ENCODE results near the gene UPP2.

Gene UPP2

DNA sequence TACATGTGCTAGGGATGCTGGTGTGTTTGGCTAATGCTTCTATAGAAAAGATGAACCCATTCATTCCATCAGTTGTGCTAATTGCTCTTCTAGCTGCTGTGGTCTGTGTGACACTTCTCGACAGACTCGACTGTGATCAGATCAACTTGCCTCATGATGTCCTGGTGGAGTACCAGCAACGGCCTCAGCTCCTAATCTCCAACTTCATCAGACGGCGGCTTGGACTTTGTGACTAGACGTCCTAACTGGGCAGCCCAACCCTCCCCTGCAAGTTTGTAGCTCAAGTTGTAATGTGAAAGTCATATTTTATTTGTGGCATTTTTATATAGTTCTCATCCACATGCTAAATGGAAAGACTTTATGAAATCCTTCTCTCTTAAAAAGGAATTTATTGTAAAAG lies 33.0 kb downstream of the UPP2 start:
- TF ChIP-seq, protein P1, sequence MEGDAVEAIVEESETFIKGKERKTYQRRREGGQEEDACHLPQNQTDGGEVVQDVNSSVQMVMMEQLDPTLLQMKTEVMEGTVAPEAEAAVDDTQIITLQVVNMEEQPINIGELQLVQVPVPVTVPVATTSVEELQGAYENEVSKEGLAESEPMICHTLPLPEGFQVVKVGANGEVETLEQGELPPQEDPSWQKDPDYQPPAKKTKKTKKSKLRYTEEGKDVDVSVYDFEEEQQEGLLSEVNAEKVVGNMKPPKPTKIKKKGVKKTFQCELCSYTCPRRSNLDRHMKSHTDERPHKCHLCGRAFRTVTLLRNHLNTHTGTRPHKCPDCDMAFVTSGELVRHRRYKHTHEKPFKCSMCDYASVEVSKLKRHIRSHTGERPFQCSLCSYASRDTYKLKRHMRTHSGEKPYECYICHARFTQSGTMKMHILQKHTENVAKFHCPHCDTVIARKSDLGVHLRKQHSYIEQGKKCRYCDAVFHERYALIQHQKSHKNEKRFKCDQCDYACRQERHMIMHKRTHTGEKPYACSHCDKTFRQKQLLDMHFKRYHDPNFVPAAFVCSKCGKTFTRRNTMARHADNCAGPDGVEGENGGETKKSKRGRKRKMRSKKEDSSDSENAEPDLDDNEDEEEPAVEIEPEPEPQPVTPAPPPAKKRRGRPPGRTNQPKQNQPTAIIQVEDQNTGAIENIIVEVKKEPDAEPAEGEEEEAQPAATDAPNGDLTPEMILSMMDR (conservative IDR thresholded peaks at IDR 0.05; ENCODE audit: low read depth, low read length) = no peak
- DNase-seq (ENCODE audit: low read depth) = no peak
- no peak overlapping the region for H3K4me3 ChIP-seq (ENCODE audit: low read length)

DNA sequence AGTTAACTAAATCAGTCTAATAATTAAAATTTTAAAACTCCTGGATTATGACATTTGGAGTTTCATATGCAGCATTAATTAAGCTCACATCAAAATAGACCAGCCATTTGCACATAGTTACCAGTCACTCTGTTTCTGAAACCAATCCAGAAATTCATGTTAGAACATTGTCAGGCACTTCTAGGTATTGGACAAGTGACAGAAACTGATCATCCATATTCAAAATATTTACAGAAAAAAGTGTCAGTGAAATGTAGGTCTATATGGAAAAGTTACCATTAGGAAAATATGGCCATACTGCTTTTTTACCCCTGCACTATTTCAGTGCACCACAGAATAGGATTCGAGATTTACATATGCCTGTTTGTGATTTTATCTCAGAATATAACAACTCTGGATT lies 33.4 kb downstream of the UPP2 start:
- TF ChIP-seq, protein P1 (conservative IDR thresholded peaks at IDR 0.05; ENCODE audit: low read depth, low read length) = no peak
- no peak overlapping the region for H3K4me3 ChIP-seq (ENCODE audit: low read length)
- no peak for DNase-seq (ENCODE audit: low read depth)

DNA sequence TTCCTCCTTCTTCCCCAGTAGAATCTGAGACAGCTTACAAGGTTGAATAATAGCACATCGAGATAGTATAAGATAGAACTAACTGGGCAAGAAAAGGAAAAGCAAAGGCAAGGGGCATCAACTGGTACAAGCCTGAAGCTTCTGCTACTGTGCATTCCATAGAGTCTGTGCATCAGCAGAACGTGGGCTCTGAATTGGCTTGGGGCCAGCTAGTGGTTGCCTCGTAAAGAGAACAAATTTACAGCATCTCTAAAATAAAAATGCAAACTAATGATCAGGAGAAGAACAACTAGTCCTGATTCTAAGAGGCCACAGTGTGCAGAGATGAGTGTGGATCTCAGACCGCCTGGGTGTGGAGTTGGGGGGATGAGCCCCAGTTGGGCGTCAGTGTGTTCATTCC lies 36.6 kb downstream of the UPP2 start:
- DNase-seq (ENCODE audit: low read depth) = no peak
- TF ChIP-seq, protein P1 (conservative IDR thresholded peaks at IDR 0.05; ENCODE audit: low read depth, low read length) = no peak
- no peak overlapping the region for H3K4me3 ChIP-seq (ENCODE audit: low read length)

DNA sequence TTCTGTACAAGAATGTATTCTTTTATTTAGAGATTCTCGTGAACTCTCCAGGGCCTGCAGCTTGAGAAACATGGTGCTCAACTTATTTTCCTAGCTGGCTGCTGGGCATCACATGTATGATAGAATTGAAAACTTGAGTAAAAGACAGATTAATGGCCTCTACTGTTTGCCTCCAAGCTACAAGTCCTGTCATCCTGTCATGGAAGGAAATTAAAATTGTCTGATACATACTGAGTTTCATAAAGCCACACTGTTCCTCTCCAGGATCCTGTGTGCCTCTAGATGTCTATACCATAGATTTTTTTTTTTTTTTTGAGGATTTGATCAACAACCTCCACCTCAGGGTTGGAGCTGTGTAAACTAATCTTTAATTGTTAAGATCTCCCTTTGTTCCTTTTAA lies 38.5 kb downstream of the UPP2 start:
- TF ChIP-seq, protein P1 (conservative IDR thresholded peaks at IDR 0.05; ENCODE audit: low read depth, low read length) = no peak
- no peak for DNase-seq (ENCODE audit: low read depth)
- H3K4me3 ChIP-seq (ENCODE audit: low read length) = no peak overlapping the region

DNA sequence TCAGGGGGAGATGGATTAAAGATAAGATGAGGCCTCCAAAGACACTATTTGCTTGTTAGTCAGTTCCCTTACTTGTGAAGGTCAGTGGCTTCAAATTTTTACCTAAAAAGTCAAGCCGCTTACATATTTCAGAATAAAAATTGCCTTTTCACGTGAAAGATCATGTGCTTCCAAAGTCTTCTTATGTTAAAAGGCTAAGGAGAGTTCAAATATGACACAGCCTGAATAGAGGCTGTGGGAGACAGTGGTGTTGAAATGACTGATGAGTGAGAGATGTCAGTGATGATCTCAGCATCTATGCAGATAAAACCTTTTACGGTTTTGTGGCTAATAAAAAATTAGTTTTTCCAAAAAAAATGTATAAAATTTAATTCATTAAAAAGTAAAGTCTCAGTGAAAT lies 40.5 kb downstream of the UPP2 start:
- DNase-seq (ENCODE audit: low read depth) = no peak
- H3K4me3 ChIP-seq (ENCODE audit: low read length) = no peak overlapping the region
- TF ChIP-seq, protein P1 (conservative IDR thresholded peaks at IDR 0.05; ENCODE audit: low read depth, low read length) = no peak

DNA sequence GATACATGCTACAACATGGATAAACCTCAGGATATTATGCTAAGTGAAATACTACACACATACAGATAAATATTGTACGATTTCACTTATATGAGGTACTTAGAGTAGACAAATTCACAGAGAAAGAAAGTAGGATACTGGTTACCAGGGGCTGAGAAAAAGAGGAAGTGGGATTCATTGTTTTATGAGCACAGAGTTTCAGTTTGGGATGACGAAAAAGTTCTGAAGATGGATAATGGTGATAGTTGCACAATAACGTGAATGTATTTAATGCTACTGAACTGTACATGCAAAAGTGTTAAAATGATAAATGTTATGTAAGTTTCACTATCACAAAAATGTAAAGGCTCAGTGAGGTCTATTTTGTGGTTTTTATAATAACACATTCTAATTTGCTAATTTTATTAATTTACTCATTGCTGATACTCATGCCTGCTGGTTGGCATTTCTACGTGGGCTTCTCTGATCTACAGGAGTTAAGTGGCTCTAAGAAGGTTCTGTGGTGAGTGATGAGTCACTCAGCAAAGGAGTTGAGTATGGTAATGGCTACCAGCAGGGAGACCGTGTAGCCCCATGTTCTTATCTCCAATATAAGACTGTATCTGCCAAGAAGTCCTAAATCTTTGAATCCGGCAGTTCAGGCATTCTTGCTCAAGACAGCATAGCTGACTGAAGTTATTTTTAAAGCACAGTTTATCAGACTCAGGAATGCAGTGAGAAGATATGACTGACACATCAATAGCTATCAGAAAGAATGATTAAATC lies 41.1 kb downstream of the UPP2 start:
- DNase-seq (ENCODE audit: low read depth) = peak; percentile 34
- TF ChIP-seq, protein P1 (conservative IDR thresholded peaks at IDR 0.05; ENCODE audit: low read depth, low read length) = no peak

DNA sequence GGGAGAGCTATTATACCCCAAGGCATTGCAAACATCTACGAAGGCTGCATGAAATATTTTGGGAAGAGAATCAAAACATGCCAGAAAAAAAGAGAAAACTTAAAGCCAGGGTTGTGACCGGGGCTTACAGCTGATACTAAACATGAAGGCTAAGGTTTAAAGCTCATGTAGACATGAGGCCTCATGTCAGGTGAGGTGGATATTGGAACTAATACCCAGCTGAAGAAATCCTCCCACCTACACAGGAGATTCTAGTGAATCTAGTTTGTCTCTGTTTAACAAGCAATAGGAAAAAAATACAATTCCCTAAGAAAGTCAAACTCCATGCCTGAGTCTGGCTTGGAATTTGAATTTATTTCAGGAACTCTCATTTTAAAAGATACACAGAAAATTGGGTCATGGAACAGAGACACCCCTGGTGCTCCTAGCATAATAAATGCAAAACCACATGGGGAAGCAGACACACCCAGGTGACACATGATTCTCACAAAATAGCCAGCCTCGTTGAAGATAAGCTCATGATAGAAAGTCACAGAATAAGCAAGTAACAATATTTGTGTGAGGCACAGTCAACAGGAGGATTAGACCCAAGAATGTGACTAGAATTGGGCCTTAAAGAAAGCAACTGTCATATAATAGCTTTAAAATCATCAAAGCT lies 42.2 kb downstream of the UPP2 start:
- no peak overlapping the region for H3K4me3 ChIP-seq (ENCODE audit: low read length)
- DNase-seq (ENCODE audit: low read depth) = no peak
- TF ChIP-seq, protein P1 (conservative IDR thresholded peaks at IDR 0.05; ENCODE audit: low read depth, low read length) = no peak

More for the DNA sequence above, 41.1 kb downstream of the UPP2 start:
- no peak overlapping the region for H3K4me3 ChIP-seq (ENCODE audit: low read length)
